Measurements from ENCODE around the gene EID3. TPM values are rescaled to one million over a fixed set of nuclear protein-coding genes. Genes with fewer than 3 reads are reported as not detected.

Gene EID3
- total RNA-seq, result 14.4 and 19.2 TPM in 2 replicates

- Histone ChIP-seq H3K9me3 (ENCODE audit: low read depth, low read length) (no peaks in the 10 kb centered on the region), H3K27me3 (ENCODE audit: insufficient read depth, low read length) (no peaks in the 10 kb centered on the region), H3K4me2 (ENCODE audit: insufficient read depth, low read length) (peak within 1 kb of the TSS; percentile 91), H2AFZ (ENCODE audit: low read length) (peak within 1 kb of the TSS; percentile 66), H3K4me3 (ENCODE audit: insufficient read depth, low read length) (peak within 1 kb of the TSS; percentile 69), H3K27ac (ENCODE audit: low read depth, low read length) (peak within 1 kb of the TSS; percentile 91), H3K4me1 (ENCODE audit: insufficient read depth, low read length) (peaks cover 65% of the 10 kb centered on the region), H3K79me2 (ENCODE audit: insufficient read depth, low read length) (peaks cover 96% of the 10 kb centered on the region), H3K36me3 (ENCODE audit: insufficient read depth, low read length) (peaks cover 75% of the 10 kb centered on the region), H4K20me1 (ENCODE audit: insufficient read depth, low read length) (peaks cover 86% of the 10 kb centered on the region)
- no peak for TF ChIP-seq CTCF (IDR thresholded peaks at IDR 0.05; ENCODE audit: extremely low read depth, low read depth, low read length)
- peak; percentile 97 for DNase-seq (ENCODE audit: insufficient read length, low spot score, missing footprints)
Observed at GRCh38 chr12:104303538-104304151, at the start of gene EID3. EID3 (plus strand) TSS chr12:104303739; CDS start chr12:104303935, 196 bp downstream.

- Histone ChIP-seq H3K4me2 (ENCODE audit: insufficient read depth, low read length) (no peak overlapping the region), H3K79me2 (ENCODE audit: insufficient read depth, low read length) (no peaks in the 10 kb centered on the region), H3K4me1 (ENCODE audit: insufficient read depth, low read length) (no peaks in the 10 kb centered on the region), H4K20me1 (ENCODE audit: insufficient read depth, low read length) (no peaks in the 10 kb centered on the region), H3K4me3 (ENCODE audit: insufficient read depth, low read length) (no peak overlapping the region), H3K36me3 (ENCODE audit: insufficient read depth, low read length) (no peaks in the 10 kb centered on the region), H3K9me3 (ENCODE audit: low read depth, low read length) (no peaks in the 10 kb centered on the region), H3K27ac (ENCODE audit: low read depth, low read length) (no peak overlapping the region), H2AFZ (ENCODE audit: low read length) (no peak overlapping the region), H3K27me3 (ENCODE audit: insufficient read depth, low read length) (no peaks in the 10 kb centered on the region)
- no peak for DNase-seq (ENCODE audit: insufficient read length, low spot score, missing footprints)
- TF ChIP-seq CTCF (IDR thresholded peaks at IDR 0.05; ENCODE audit: extremely low read depth, low read depth, low read length), result no peak
Observed at GRCh38 chr12:104257913-104258472, 45.5 kb upstream of the EID3 start.

- no peaks in the 10 kb centered on the region for H3K9me3 ChIP-seq (ENCODE audit: low read depth, low read length)
- no peaks in the 10 kb centered on the region for H3K27me3 ChIP-seq (ENCODE audit: insufficient read depth, low read length)
- H3K27ac ChIP-seq (ENCODE audit: low read depth, low read length), result no peak overlapping the region
- no peak overlapping the region for H3K4me3 ChIP-seq (ENCODE audit: insufficient read depth, low read length)
- H3K79me2 ChIP-seq (ENCODE audit: insufficient read depth, low read length), result no peaks in the 10 kb centered on the region
- no peak overlapping the region for H3K4me2 ChIP-seq (ENCODE audit: insufficient read depth, low read length)
- H2AFZ ChIP-seq (ENCODE audit: low read length), result no peak overlapping the region
- H4K20me1 ChIP-seq (ENCODE audit: insufficient read depth, low read length), result no peaks in the 10 kb centered on the region
- H3K4me1 ChIP-seq (ENCODE audit: insufficient read depth, low read length), result peaks cover 2% of the 10 kb centered on the region
- no peak for DNase-seq (ENCODE audit: insufficient read length, low spot score, missing footprints)
- H3K36me3 ChIP-seq (ENCODE audit: insufficient read depth, low read length), result no peaks in the 10 kb centered on the region
- no peak for TF ChIP-seq CTCF (IDR thresholded peaks at IDR 0.05; ENCODE audit: extremely low read depth, low read depth, low read length)
Observed at GRCh38 chr12:104258476-104259067, 45.0 kb upstream of the EID3 start.

GRCh38 chr12:104263026-104263425 is 40.5 kb upstream of the EID3 start:
- Histone ChIP-seq H4K20me1 (ENCODE audit: insufficient read depth, low read length) (no peaks in the 10 kb centered on the region), H3K27me3 (ENCODE audit: insufficient read depth, low read length) (no peaks in the 10 kb centered on the region), H2AFZ (ENCODE audit: low read length) (no peak overlapping the region), H3K9me3 (ENCODE audit: low read depth, low read length) (no peaks in the 10 kb centered on the region), H3K36me3 (ENCODE audit: insufficient read depth, low read length) (no peaks in the 10 kb centered on the region), H3K4me1 (ENCODE audit: insufficient read depth, low read length) (peaks cover 9% of the 10 kb centered on the region), H3K4me2 (ENCODE audit: insufficient read depth, low read length) (no peak overlapping the region), H3K27ac (ENCODE audit: low read depth, low read length) (no peak overlapping the region), H3K79me2 (ENCODE audit: insufficient read depth, low read length) (no peaks in the 10 kb centered on the region), H3K4me3 (ENCODE audit: insufficient read depth, low read length) (no peak overlapping the region)
- no peak for TF ChIP-seq CTCF (IDR thresholded peaks at IDR 0.05; ENCODE audit: extremely low read depth, low read depth, low read length)
- DNase-seq (ENCODE audit: insufficient read length, low spot score, missing footprints), result no peak
